ENCODE results near the gene HCAR2.
"Not testable (repeated sequence)": the region's sequence is repeated elsewhere in the genome, so short reads cannot be mapped to it uniquely, and the experiment has no call there.

HCAR2 gene

DNA sequence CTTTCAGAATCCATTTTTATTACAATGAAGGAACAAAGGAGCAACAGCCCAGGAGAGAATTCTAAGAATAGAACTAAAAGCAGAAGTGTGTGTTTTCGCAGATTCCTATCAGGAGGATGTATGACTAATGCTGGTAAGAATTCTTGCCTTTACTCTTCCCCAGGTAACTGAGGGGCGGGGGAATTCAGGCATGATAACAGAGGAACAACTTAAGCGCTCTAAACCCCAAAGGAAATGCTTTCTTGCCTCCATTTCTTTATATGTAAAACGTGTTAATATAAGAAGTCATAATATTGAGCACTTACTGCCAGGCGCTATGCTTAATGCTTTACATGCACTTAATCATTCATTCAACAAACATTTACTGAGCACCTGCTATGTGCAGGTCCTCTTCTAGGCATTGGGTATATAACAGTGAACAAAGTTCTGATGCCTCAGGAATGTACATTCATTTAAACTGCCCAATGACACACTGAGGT, 23.0 kb upstream of the HCAR2 start:
- no peak overlapping the region for H3K4me3 ChIP-seq (ENCODE audit: low read depth, low read length)
- TF ChIP-seq, protein P1, sequence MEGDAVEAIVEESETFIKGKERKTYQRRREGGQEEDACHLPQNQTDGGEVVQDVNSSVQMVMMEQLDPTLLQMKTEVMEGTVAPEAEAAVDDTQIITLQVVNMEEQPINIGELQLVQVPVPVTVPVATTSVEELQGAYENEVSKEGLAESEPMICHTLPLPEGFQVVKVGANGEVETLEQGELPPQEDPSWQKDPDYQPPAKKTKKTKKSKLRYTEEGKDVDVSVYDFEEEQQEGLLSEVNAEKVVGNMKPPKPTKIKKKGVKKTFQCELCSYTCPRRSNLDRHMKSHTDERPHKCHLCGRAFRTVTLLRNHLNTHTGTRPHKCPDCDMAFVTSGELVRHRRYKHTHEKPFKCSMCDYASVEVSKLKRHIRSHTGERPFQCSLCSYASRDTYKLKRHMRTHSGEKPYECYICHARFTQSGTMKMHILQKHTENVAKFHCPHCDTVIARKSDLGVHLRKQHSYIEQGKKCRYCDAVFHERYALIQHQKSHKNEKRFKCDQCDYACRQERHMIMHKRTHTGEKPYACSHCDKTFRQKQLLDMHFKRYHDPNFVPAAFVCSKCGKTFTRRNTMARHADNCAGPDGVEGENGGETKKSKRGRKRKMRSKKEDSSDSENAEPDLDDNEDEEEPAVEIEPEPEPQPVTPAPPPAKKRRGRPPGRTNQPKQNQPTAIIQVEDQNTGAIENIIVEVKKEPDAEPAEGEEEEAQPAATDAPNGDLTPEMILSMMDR (IDR thresholded peaks at IDR 0.05; ENCODE audit: control insufficient read depth, extremely low read depth, insufficient read depth), result no peak
- no peak for DNase-seq (ENCODE audit: low read depth)

DNA sequence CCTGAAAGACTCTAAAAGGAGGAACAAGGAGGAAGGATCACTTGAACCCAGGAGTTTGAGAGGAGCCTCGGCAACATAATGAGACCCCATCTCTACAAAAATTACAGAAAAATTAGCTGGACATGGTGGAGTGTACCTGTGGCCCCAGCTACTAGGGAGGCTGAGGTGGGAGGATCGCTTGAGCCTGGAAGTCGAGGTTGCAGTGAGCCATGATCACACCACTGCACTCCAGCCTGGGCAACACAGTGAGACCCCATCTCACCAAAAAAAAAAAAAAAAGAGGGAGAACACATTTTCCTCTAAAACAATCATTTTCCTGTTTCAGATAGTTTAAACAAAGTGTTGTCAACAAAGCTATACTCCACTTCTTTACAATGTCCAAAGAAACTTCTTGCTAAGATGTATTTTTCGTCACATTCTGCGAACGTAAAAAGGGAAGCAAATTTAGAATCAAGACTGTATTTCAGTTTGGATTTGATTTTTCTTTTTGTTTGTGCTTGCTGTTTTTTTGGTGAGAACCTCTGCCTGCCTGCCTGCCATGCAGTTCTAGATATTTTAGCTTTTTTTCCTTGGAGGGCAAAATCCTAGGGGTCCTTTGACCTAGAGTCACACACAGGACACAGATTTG, 22.4 kb upstream of the HCAR2 start:
- DNase-seq (ENCODE audit: low read depth), result no peak
- TF ChIP-seq, protein P1 (IDR thresholded peaks at IDR 0.05; ENCODE audit: control insufficient read depth, extremely low read depth, insufficient read depth), result no peak
- no peak overlapping the region for H3K4me3 ChIP-seq (ENCODE audit: low read depth, low read length)

DNA sequence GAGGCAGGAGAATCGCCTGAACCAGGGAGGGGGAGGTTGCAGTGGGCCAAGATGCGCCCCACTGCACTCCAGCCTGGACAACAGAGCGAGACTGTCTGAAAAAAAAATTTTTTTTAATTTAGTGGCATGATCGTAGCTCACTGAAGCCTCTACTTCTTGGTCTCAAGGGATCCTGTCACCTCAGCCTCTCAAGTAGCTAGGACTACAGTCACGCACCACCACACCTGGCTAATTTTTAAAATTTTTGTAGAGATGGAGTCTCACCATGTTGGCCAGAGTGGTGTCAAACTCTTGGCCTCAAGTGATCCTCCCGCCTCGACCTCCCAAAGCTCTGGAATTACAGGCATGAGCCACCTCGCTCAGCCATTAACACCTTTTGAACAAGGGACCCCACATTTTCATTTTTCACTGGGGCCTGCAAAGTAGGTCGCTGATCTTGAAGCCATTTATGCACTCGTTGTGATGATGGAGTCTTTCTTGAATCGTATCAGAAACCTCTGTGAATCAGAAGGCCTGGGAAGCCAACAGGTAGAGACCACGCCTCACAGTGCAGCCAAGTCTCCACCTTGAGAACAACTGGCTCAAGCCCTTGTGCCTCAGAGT, 21.6 kb upstream of the HCAR2 start:
- no peak overlapping the region for H3K4me3 ChIP-seq (ENCODE audit: low read depth, low read length)
- no peak for DNase-seq (ENCODE audit: low read depth)
- TF ChIP-seq, protein P1 (IDR thresholded peaks at IDR 0.05; ENCODE audit: control insufficient read depth, extremely low read depth, insufficient read depth), result no peak

DNA sequence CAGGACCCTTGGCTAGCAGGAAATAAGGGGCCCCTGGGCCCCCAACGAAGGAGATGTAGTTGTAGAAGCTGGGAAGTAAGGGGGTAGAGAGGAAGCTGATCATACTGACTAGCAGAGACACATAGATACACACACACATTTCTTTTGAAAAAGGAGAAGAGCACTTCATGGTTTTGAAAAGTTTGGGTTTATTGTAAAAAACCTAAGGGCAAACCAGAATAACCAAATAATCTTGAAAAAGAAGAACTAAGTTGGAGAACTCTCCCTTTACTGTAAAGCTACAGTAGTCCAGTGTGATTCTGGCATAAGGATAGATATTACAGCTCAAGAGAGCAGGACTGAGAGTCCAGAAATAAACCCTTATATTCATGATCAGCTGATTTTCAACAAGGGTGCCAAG, 19.2 kb upstream of the HCAR2 start:
- no peak for DNase-seq (ENCODE audit: low read depth)
- TF ChIP-seq, protein P1 (IDR thresholded peaks at IDR 0.05; ENCODE audit: control insufficient read depth, extremely low read depth, insufficient read depth), result no peak
- H3K4me3 ChIP-seq (ENCODE audit: low read depth, low read length), result no peak overlapping the region

DNA sequence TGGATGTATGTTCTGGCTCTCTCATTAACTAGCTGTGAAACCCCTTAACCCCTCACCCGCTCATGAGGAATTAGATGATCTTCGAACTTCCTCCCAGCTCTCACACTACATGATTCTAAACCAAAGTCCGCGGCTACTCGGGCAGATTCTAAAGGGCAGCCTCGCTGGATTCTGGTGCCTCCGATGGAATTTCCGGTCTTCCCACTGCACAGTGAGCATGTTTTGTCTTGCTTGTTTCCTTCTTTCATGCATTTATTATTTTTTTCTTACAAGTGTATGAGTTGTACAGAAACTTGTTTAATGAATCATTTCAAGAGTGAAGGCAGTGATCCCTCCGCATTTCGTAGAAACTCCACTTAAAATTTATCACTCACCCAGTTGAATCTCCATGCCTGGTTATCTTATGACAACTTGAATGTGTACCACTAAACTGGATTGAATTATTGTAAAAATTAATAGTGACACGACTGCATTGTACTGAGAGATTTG, 17.9 kb upstream of the HCAR2 start:
- DNase-seq (ENCODE audit: low read depth), result no peak
- TF ChIP-seq, protein P1 (IDR thresholded peaks at IDR 0.05; ENCODE audit: control insufficient read depth, extremely low read depth, insufficient read depth), result no peak
- no peak overlapping the region for H3K4me3 ChIP-seq (ENCODE audit: low read depth, low read length)

DNA sequence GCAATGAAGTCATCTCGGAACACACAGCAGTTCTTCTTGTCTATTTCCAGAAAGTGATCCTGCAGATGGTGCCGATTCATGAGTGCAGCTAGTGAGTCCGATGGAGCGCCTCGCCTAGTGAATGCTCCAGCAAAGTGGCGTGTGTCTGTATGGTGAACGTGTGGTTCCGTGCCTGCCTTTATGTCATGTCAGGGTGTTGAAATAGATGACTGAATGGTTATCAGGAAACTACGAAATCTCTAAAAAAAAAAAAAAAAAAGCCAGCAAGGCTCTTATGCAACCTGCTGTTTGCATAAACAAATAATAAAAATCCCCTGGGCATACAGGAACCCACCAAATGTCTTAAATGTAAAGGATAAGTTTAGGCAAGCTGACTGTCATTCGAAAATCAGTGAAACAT, 13.5 kb upstream of the HCAR2 start, which contains the start of gene HCAR3:
HCAR3 (minus strand) TSS at position 154 of the 400 bp plus-strand sequence; CDS start at position 80, 74 bp downstream.
- DNase-seq (ENCODE audit: low read depth); H3K4me3 ChIP-seq (ENCODE audit: low read depth, low read length): not testable (repeated sequence)

DNA sequence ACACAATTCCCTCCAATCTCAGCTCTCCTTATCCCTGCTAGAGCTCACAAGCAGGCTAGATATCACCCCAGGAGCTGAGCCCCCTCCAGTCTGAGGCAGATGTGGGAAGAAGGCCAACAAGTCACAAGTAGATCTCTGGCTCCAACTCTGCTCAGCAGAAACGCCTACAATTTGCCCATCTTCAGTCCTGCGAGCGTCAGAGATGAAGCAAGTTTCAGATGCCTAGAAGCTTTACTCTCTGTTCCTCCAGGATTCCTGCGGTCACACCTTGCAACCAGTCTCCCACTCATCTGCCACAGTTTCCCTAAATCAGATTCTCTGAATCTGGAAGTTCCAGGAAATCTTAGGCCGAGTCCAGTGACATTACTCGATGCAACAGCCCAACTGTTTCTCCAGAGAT, 12.1 kb upstream of the HCAR2 start:
- not testable (repeated sequence) for H3K4me3 ChIP-seq (ENCODE audit: low read depth, low read length); DNase-seq (ENCODE audit: low read depth)

DNA sequence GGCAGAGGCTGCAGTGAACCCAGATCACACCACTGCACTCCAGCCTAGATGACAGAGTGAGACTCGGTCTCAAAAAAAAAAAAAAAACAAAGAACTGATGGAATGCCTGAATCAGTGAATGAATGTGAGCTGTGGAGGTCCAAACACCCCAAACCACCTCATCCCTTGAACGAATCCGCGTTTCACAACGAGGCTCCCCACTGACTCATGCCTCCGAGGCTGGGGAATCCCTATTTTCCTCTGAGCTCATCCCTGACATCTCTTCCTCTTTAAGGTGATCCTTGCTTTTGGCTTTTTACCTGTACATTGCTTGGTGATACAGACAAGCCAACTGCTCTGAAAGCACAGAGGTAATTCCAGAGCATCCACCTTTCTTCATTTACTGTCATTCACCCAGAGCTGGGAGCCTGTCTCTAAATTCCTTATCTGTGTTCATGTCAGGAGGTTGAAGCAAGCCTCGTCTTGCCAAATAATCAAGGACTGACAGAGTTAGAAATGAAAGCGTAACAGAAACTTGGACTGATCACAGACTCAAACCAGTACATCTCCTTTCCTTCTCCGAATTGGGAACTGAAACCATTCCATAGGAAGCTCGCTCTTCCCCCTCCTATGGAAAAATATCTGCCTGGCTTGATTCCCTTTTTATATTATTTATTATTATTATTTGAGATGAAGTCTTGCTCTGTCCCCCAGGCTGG, 10.5 kb upstream of the HCAR2 start:
- not testable (repeated sequence) for DNase-seq (ENCODE audit: low read depth)

DNA sequence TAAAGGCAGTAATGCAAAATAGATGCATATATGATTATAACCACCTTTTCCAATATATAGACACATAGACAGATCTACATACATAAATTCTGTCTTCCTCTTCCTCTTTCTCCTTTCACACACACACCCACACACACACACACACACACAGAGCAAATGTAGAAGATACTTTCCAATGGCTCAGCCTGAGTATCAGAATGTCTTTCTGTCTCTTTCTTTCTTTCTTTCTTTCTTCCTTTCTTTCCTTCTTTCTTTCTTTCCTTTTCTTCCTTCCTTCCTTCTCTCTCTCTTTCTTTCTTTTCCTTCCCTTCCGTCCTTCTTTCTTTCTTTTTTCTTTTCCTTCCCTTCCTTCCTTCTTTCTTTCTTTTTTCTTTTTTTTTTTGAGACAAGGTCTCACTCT, 8.1 kb upstream of the HCAR2 start:
- not testable (repeated sequence) for DNase-seq (ENCODE audit: low read depth); H3K4me3 ChIP-seq (ENCODE audit: low read depth, low read length)

More for the DNA sequence above, 10.5 kb upstream of the HCAR2 start:
- H3K4me3 ChIP-seq (ENCODE audit: low read depth, low read length), result not testable (repeated sequence)

DNA sequence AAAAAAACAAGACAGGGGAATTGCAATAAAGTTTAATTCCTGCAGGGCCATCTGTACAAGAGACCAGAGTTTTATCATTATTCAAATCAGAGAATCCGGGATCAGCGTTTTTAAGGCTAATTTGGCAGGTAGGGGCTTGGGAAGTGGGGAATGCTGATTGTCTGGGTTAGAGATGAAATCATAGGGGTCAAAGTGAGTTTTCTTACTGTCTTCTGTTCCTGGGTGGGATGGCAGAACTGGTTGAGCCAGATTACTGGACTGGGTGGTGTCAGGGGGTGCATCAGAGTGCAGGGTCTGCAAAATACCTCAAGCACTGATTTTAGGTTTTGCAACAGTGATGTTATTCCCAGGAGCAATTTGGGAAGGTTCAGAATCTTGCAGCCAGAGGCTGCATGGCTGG, 7.2 kb upstream of the HCAR2 start:
- not testable (repeated sequence) for DNase-seq (ENCODE audit: low read depth); H3K4me3 ChIP-seq (ENCODE audit: low read depth, low read length)

DNA sequence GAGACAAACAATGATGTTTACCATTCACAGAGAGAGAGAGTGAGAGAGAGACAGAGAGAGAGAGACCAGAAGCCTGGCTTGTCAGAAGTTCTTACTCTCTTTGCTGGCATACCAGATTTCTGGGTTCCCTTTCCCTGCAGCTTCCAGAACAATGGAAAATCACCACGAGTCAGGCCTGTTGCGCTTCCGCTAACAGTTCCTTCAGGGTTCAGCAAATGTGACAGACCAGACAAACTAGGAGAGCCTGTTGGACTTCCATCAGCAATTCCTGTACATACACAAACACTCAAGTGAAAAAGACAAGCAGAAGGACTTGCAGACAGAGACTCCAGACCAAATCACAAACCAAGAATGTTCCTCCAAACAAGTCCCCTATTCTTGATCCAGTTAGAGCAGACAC, 6.1 kb upstream of the HCAR2 start:
- not testable (repeated sequence) for H3K4me3 ChIP-seq (ENCODE audit: low read depth, low read length); DNase-seq (ENCODE audit: low read depth)

DNA sequence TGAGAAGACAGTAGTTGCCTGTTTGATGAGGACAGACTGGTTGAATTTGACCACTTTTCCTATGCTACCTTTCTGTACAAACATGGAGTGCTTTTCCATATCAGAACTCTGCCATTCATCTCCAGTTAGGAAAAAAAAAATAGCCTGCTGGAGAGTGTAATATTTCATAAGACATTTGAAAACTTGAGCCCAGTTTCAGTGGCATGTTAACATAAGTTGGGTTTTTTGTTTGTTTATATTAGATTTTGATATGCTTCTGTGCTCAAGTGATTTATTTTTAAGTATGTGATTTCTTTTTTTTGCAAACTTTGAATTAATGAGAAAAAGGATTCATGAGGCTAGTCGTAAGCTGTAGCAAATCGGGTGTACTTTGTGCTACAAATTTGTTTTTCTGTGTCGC, 684 bp upstream of the HCAR2 start:
- DNase-seq (ENCODE audit: low read depth); H3K4me3 ChIP-seq (ENCODE audit: low read depth, low read length): not testable (repeated sequence)

Measured in LNCaP clone FGC (cell line).